ENCODE data around the gene ALDH4A1.
"Not testable (repeated sequence)": the region's sequence is repeated elsewhere in the genome, so short reads cannot be mapped to it uniquely, and the experiment has no call there.

ALDH4A1 gene

DNA sequence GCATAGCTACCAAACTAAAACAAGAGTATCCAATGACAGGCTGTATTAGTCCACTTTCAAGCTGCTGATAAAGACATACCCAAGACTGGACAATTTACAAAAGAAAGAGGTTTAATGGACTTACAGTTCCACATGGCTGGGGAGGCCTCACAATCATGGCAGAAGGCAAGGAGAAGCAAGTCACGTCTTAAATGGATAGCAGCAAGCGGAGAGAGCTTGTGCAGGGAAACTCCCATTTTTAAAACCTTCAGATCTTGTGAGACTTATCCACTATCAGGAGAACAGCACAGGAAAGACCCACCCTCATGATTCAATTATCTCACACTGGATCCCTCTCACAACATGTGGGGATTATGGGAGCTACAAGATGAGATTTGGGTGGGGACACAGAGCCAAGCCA, 54.6 kb downstream of the ALDH4A1 start:
- not testable (repeated sequence) for DNase-seq

DNA sequence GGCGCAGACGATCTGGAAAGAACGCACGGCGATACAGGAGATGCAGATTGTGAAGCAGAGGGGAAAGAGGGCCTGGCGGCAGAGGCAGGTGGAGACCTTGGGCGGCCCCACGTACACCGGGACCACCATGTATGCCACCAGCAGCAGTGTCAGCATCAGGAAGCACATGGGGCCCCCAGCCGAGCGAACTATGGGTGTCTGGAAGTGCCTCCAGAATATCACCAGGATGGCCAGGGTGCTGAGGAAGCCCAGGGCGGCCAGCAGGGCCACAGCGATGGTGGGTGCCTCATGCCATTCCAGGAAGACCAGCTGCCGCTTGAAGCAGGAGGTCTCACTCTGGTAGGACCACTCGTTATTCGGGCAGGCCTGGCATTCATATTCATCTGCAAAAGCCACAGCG, 62.2 kb downstream of the ALDH4A1 start:
- DNase-seq = no peak

DNA sequence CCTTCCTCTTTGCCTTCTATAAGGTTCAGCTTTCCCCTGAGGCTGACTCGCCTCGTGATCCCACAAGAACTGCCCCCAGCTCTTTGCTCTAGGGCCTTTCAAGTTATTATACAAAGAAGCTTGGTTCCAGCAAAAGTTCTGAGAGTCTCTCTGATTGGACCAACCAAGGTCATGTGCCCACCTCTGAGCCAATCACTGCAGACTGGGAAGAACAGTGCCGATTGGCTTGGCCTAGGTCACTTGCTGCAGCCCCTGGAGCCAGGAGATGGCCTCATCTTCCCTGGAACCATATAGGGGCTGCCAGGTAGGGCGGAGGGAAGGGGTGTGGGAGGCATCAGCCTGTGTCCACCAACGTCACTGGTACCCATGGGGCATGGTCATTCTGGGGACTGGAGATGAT, 65.7 kb downstream of the ALDH4A1 start:
- DNase-seq = no peak

DNA sequence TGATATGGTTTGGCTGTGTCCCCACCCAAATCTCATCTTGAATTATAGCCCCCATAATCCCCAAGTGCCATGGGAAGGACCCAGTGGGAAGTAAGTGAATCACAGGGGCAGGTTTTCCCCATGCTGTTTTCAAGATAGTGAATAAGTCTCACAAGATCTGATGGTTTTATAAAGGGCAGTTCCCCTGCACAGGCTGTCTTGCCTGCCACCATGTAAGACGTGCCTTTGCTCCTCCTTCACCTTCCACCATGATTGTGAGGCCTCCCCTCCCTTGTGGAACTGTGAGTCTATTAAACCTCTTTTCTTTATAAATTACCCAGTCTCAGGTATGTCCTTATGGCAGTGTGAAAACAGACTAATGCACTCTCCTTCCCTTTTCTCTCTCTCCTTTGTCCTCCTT, 70.0 kb downstream of the ALDH4A1 start:
- not testable (repeated sequence) for DNase-seq

DNA sequence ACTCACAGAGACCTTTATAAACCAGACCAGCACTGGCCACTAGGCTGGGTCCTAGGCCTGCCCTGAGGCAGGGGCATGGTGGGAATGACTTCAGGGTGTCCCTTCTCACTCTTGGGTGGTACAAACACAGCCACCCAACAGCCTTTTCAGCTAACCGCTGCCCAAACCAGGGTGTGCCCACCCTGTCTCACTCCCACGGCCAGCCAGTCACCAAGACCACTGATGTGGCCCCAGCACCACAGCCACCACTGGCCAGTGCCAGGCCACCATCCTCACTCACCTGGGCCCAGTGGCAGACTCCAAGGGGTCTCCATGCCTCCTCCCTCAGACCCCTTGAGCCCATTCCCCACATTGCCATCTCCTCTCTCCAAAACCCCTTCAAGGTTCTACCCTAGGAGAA, 70.7 kb downstream of the ALDH4A1 start:
- no peak for DNase-seq

DNA sequence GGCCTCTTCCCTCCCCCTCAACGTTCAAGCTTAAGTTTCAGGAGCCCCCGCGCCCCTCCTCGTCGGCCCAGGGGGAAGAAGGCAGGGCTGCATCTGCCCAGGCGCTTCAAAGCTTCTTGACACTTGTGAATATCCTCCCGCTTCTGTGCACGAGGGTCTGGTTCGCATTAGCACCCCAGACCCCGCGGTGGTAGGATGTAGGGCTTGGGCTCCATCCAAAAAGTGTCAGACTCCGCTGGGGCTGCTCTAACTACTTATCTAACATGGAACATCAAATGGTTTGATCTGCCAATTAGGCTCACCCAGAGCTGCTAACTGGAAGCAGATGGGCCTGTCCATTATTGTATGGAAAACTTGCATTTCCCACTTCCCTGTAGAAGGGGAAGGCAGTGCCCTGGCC, 71.8 kb downstream of the ALDH4A1 start:
- DNase-seq = no peak

DNA sequence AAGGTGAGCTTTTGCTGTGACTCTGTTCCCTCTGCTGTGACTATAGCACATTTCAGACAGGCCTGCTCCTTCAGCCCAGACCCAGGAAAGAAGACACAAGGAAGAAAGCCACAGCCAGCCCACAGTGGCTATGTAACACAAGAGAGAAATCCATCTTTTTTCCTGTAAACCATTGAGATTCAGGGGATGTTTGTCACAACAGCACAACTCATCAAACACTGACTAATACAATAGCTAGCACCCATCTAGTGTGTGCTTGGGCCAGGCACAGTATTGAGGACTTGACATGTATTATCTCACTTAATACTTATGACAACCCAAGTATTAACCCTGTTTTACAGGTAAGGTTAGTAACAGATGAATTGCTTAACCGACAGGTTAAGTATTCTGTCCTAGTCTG, 72.7 kb downstream of the ALDH4A1 start:
- DNase-seq = no peak

DNA sequence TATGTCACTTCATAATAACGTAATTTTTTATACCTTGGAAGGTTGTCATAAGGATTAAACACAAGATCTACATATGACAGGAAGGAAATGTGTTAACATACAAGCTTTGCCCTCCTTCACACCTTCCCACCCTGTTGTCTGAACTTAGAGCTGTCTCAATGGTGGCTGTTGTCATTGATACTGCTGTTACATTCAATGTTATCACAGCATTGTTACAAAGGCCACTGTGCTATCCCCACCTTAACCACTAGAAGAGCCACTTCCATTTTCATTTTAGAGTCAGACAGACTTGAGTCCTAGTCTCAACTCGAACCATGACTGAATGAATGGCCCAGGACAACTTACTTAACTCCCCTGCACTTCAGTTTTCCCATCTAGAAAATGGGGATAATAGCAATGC, 74.1 kb downstream of the ALDH4A1 start:
- DNase-seq = peak; percentile 3

DNA sequence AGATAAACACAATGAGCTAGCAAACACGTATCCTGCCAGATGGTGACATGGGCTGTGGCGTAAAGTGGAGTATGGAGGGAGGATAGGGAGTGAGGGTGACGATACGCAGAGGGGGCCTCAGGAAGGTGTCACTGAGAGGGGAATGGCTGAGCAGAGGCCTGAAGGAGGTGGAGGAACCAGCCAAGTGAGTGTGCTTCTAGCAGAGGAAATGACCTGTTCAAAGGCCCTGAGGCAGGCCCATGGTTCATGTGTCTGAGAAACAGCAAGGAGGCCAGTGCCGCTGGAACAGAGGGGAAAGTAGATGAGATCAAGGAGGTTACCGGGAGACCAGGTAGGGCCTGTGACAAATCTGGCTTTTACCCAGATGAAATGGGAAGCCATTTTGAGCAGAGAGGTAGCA, 78.9 kb downstream of the ALDH4A1 start:
- no peak for DNase-seq
